ENCODE data around the gene P4HA2. TPM values are rescaled to one million over a fixed set of nuclear protein-coding genes. Genes with fewer than 3 reads are reported as not detected.

The P4HA2 gene
- total and polyA plus RNA-seq, 2 of the 13 experiments (the other 11 are each of a cell fraction or from before 2014, with no cell fraction given): 37.7 to 126 TPM

DNA sequence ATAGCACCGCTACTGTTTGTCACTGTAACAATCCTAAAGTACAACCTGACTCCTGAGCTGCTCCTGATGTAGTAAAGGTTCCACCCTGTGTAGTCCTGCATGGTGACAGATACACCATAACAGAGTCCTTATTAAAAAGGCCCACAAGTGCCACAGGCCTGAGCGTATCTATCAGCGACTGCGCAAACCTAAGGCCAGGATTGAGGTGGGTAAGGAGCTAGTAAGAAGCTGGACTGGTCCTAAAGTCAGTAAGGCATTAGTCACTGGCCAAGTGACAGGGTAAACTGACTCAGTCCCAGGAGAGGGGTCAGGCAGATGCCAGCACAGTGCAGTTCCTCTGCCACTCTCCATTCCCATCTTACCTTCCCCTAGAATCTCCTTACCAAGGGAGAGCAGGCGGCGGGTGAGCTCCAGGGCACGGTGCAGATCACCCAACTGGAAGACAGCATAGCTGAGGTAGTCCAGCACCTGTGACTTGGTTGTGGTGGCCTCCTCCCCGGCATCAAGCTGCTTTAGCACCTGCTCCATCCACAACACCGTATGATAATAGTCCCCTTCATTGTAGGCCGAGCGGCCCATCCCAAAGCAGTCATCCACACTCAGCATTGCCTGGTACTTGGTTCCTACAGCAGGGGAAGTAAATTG lies 17.6 kb downstream of the P4HA2 start:
- in situ Hi-C loops (cut with HindIII; ENCODE audit: extremely low pct_ligation_motif_present, low pct_unique_long_range_greater_than_20kb) (no loop called here), intact Hi-C loops (cut with micrococcal nuclease; ENCODE audit: unreplicated experiment) (no loop called here)
- no peak overlapping the region for H2AFZ ChIP-seq (ENCODE audit: low read length)
- ATAC-seq: no peak
- no peak for FAIRE-seq
- no TSS peak for BruUV-seq (replicated peaks)
- no peaks in the 10 kb centered on the region for H4K20me1 ChIP-seq (ENCODE audit: insufficient read depth, low read length)
- H3K27ac ChIP-seq (ENCODE audit: extremely low read length, insufficient read depth, low read length): no peak overlapping the region
- no peak overlapping the region for H3K4me3 ChIP-seq (replicated peaks in 1 of 3; ENCODE audit: insufficient read depth in 1 of 3, low read depth in 2 of 3, low read length in 3 of 3)
- no peaks in the 10 kb centered on the region for H3K9me3 ChIP-seq (ENCODE audit: low read length)
- ChIA-PET CTCF (ENCODE audit: low intra/inter-chr PET ratio, low total read pairs) (no interaction called here), POLR2A (no interaction called here)
- H3K9ac ChIP-seq (ENCODE audit: insufficient read depth, low read depth, low read length): no peak overlapping the region
- no peaks in the 10 kb centered on the region for H3K79me2 ChIP-seq (ENCODE audit: insufficient read depth, low read length)
- no peaks in the 10 kb centered on the region for H3K4me1 ChIP-seq (ENCODE audit: insufficient read depth, low read length)
- no peak for DNase-seq (ENCODE audit: low spot score)
- TF ChIP-seq SIN3B (IDR thresholded peaks at IDR 0.05; ENCODE audit: low read length) (no peak), ZNF558 (CRISPR knock-in tag; IDR thresholded peaks at IDR 0.05; ENCODE audit: borderline replicate concordance) (no peak), ATAD3A (CRISPR knock-in tag; IDR thresholded peaks at IDR 0.05) (no peak), AGO1 (IDR thresholded peaks at IDR 0.05; ENCODE audit: low read depth, low read length, poor library complexity, severe bottlenecking) (no peak), TSC22D2 (CRISPR knock-in tag; IDR thresholded peaks at IDR 0.05; ENCODE audit: borderline replicate concordance) (no peak), KLF6 (CRISPR knock-in tag; IDR thresholded peaks at IDR 0.05) (no peak), ZNF670 (CRISPR knock-in tag; IDR thresholded peaks at IDR 0.05; ENCODE audit: borderline replicate concordance) (no peak), ZNF547 (CRISPR knock-in tag; IDR thresholded peaks at IDR 0.05) (no peak), PTBP1 (IDR thresholded peaks at IDR 0.05; ENCODE audit: low read depth, low read length, poor library complexity, severe bottlenecking) (no peak), HCFC1 (IDR thresholded peaks at IDR 0.05; ENCODE audit: low read depth, low read length) (no peak), ZNF713 (CRISPR knock-in tag; IDR thresholded peaks at IDR 0.05) (no peak)
- TF ChIP-seq, protein P1, sequence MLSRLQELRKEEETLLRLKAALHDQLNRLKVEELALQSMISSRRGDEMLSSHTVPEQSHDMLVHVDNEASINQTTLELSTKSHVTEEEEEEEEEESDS (CRISPR knock-in tag; IDR thresholded peaks at IDR 0.05; ENCODE audit: borderline replicate concordance): no peak
- TF ChIP-seq, protein P2, sequence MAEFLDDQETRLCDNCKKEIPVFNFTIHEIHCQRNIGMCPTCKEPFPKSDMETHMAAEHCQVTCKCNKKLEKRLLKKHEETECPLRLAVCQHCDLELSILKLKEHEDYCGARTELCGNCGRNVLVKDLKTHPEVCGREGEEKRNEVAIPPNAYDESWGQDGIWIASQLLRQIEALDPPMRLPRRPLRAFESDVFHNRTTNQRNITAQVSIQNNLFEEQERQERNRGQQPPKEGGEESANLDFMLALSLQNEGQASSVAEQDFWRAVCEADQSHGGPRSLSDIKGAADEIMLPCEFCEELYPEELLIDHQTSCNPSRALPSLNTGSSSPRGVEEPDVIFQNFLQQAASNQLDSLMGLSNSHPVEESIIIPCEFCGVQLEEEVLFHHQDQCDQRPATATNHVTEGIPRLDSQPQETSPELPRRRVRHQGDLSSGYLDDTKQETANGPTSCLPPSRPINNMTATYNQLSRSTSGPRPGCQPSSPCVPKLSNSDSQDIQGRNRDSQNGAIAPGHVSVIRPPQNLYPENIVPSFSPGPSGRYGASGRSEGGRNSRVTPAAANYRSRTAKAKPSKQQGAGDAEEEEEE (CRISPR knock-in tag; IDR thresholded peaks at IDR 0.05; ENCODE audit: borderline replicate concordance): no peak
- TF ChIP-seq, protein P3, sequence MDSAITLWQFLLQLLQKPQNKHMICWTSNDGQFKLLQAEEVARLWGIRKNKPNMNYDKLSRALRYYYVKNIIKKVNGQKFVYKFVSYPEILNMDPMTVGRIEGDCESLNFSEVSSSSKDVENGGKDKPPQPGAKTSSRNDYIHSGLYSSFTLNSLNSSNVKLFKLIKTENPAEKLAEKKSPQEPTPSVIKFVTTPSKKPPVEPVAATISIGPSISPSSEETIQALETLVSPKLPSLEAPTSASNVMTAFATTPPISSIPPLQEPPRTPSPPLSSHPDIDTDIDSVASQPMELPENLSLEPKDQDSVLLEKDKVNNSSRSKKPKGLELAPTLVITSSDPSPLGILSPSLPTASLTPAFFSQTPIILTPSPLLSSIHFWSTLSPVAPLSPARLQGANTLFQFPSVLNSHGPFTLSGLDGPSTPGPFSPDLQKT (CRISPR knock-in tag; IDR thresholded peaks at IDR 0.05; ENCODE audit: borderline replicate concordance): no peak
- TF ChIP-seq, protein P4, sequence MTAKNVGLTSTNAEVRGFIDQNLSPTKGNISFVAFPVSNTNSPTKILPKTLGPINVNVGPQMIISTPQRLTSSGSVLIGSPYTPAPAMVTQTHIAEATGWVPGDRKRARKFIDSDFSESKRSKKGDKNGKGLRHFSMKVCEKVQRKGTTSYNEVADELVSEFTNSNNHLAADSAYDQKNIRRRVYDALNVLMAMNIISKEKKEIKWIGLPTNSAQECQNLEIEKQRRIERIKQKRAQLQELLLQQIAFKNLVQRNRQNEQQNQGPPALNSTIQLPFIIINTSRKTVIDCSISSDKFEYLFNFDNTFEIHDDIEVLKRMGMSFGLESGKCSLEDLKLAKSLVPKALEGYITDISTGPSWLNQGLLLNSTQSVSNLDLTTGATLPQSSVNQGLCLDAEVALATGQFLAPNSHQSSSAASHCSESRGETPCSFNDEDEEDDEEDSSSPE (CRISPR knock-in tag; IDR thresholded peaks at IDR 0.05): no peak
- peaks cover 16 to 63% of the 10 kb centered on the region in 2 experiments for H3K36me3 ChIP-seq (replicated peaks in 1 of 2; ENCODE audit: control insufficient read depth in 1 of 2, insufficient read depth in 2 of 2, low read length in 2 of 2)
- 95% methylated on average over 11 of the region's 11 CpGs for WGBS (ENCODE audit: low lambda C conversion rate)
- no peaks in the 10 kb centered on the region for H3K27me3 ChIP-seq (ENCODE audit: control insufficient read depth in 1 of 2, insufficient read depth in 2 of 2, low read length in 2 of 2)
- H3K4me2 ChIP-seq (ENCODE audit: low read depth, low read length): no peak overlapping the region
